ENCODE results near the gene FIGNL1.

DNA sequence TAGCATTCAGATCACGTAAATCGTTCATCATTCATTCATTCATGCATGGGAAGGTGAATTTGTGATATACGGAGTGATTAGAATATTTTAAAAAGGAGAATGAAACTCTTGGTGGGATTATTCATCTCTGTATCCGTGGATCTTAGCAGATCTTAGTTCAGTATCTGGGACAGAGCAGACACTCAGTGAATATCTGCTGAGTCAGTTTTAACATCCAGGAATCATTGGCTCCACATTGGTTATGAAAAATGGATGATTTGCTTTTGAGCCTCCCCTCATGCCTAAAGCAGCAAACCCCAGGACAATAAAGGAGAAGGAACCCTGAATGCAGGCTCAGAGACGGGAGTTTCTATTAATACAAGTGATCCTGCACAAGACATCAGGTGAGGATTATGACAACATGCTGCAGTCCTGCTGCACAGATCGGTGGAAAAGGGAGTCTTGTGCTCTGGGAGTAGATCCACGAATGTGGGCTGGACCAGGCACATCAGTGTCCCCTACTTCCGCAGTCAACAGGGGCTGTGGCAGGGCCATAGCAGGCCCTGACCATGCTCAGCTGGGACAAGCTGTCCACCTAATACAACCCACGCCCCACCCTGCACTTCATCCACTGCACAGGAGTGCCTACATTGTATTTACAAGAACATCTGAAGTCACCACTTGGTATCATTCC, 26.9 kb upstream of the FIGNL1 start:
- TF ChIP-seq CTCF (IDR thresholded peaks at IDR 0.05; ENCODE audit: insufficient read depth, low read depth, low read length) (no peak), EZH2 (IDR thresholded peaks at IDR 0.05; ENCODE audit: insufficient read depth, low read length) (no peak)

All from astrocyte (in vitro differentiated cells and primary cell).